ENCODE results near the gene CBFA2T3.

Gene CBFA2T3

GRCh38 chr16:88864521-88864920 lies 112.5 kb downstream of the CBFA2T3 start:
- Mint-ChIP-seq H3K4me1 (peaks cover 11% of the 10 kb centered on the region), H3K27ac (no peak overlapping the region), H3K27me3 (ENCODE audit: low read depth, poor library complexity) (peaks cover 3% of the 10 kb centered on the region), H3K36me3 (ENCODE audit: low read depth) (no peaks in the 10 kb centered on the region), H3K9me3 (no peaks in the 10 kb centered on the region), H3K4me3 (no peak overlapping the region)
- TF ChIP-seq CTCF (IDR thresholded peaks at IDR 0.05) = no peak
- DNase-seq = no peak

DNA sequence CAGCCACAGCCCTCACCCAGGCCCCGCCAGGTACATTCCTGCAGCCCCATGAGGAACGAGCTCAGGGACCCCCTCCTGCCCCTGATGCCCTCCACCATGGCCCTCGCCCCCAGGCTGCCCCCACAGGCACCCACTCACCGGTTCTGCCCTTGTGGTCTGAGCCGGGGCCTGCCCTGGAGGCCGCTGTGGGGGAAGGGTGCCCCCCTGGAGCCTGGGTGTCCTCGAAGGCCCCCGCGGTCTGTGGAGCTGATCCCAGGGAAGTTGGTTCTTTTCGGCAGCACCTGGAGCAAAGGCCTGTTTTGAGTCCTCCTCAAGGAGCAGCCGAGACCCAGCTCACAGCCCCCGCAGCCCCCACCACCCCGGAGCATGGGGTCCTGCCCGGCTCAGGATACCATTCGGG lies 112.9 kb downstream of the CBFA2T3 start:
- no peak overlapping the region for H3K27ac Mint-ChIP-seq
- no peak for DNase-seq
- no peak for TF ChIP-seq CTCF (IDR thresholded peaks at IDR 0.05)
- H3K36me3 Mint-ChIP-seq (ENCODE audit: low read depth) = no peaks in the 10 kb centered on the region
- peaks cover 3% of the 10 kb centered on the region for H3K27me3 Mint-ChIP-seq (ENCODE audit: low read depth, poor library complexity)
- H3K9me3 Mint-ChIP-seq = no peaks in the 10 kb centered on the region
- H3K4me3 Mint-ChIP-seq = no peak overlapping the region
- peaks cover 11% of the 10 kb centered on the region for H3K4me1 Mint-ChIP-seq

DNA sequence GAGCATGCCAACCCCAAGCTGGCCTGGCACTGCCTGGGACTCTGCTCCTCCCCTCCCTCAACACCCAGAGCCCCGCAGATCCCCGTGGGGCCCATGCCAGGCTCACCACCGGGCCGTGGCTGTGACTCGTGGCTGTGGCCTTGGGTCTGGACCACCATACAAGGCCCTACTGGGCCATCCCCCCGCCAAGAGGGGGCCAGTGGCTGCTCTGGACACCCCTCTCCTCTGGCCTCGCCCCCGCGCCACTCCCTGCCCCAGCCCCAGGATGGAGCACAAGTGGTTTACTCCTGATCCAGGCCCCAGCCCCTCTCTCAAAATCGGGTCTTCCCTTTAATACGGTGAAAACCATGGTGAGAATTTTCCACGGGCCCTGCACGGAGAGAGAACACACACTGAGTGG lies 113.6 kb downstream of the CBFA2T3 start:
- no peak overlapping the region for H3K27ac Mint-ChIP-seq
- no peaks in the 10 kb centered on the region for H3K9me3 Mint-ChIP-seq
- peaks cover 3% of the 10 kb centered on the region for H3K27me3 Mint-ChIP-seq (ENCODE audit: low read depth, poor library complexity)
- no peak overlapping the region for H3K4me3 Mint-ChIP-seq
- H3K4me1 Mint-ChIP-seq = peaks cover 10% of the 10 kb centered on the region
- DNase-seq = no peak
- no peaks in the 10 kb centered on the region for H3K36me3 Mint-ChIP-seq (ENCODE audit: low read depth)
- no peak for TF ChIP-seq CTCF (IDR thresholded peaks at IDR 0.05)

DNA sequence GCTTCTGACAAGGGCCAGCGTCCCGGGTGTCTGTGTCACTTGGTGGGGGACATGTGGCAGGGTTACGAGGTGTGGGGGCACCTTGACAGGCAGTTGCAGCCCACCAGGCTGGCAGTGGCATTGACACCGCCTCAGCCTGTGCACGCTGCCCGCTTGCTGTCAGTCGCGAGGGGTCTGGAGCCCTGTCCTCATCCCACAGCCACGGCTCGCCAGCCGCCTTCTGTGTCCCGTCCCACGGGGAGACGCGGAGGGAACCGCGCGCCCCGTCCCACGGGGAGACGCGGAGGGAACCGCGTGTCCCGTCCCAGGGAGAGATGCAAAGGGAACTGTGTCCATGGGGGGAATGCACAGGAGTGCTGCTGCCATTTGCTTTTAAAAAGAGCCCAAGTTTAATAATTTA lies 114.0 kb downstream of the CBFA2T3 start:
- H3K27me3 Mint-ChIP-seq (ENCODE audit: low read depth, poor library complexity) = peaks cover 3% of the 10 kb centered on the region
- H3K9me3 Mint-ChIP-seq = no peaks in the 10 kb centered on the region
- no peaks in the 10 kb centered on the region for H3K36me3 Mint-ChIP-seq (ENCODE audit: low read depth)
- no peak for TF ChIP-seq CTCF (IDR thresholded peaks at IDR 0.05)
- H3K4me3 Mint-ChIP-seq = no peak overlapping the region
- no peak for DNase-seq
- H3K4me1 Mint-ChIP-seq = peaks cover 12% of the 10 kb centered on the region
- H3K27ac Mint-ChIP-seq = no peak overlapping the region

- no peak for TF ChIP-seq CTCF (IDR thresholded peaks at IDR 0.05)
These were observed 115.6 kb downstream of the CBFA2T3 start for GRCh38 chr16:88861359-88861758.

GRCh38 chr16:88859381-88860091 lies 117.5 kb downstream of the CBFA2T3 start:
- Mint-ChIP-seq H3K27me3 (ENCODE audit: low read depth, poor library complexity) (no peaks in the 10 kb centered on the region), H3K4me3 (no peak overlapping the region), H3K27ac (no peak overlapping the region), H3K36me3 (ENCODE audit: low read depth) (no peaks in the 10 kb centered on the region), H3K4me1 (peaks cover 26% of the 10 kb centered on the region), H3K9me3 (no peaks in the 10 kb centered on the region)
- no peak for DNase-seq
- TF ChIP-seq CTCF (IDR thresholded peaks at IDR 0.05) = no peak

More at GRCh38 chr16:88861359-88861758, 115.6 kb downstream of the CBFA2T3 start:
- Mint-ChIP-seq H3K27ac (no peak overlapping the region), H3K4me1 (peaks cover 14% of the 10 kb centered on the region), H3K36me3 (ENCODE audit: low read depth) (no peaks in the 10 kb centered on the region), H3K27me3 (ENCODE audit: low read depth, poor library complexity) (no peaks in the 10 kb centered on the region), H3K4me3 (no peak overlapping the region), H3K9me3 (no peaks in the 10 kb centered on the region)
- DNase-seq = no peak

Data from nephron progenitor cell (in vitro differentiated cells).